Measurements from ENCODE around the gene CGNL1. TPM values are rescaled to one million over a fixed set of nuclear protein-coding genes. Genes with fewer than 3 reads are reported as not detected.

The CGNL1 gene
- total RNA-seq, 2 donors from 2014 or later: 16.4 to 29.8 TPM

- Histone ChIP-seq H3K27ac (peak overlapping the region; percentile 54 to 68), H3K36me3 (no peaks in the 10 kb centered on the region), H3K4me3 (no peak overlapping the region), H3K27me3 (no peaks in the 10 kb centered on the region), H3K9me3 (no peaks in the 10 kb centered on the region), H3K4me1 (peaks cover 0 to 54% of the 10 kb centered on the region in 2 donors)
- DNase-seq (ENCODE audit: low spot score): no peak
- TF ChIP-seq CTCF (IDR thresholded peaks at IDR 0.05): no peak
These were observed 128.9 kb downstream of the CGNL1 start for GRCh38 chr15:57505056-57505715.

- peak; percentile 91 for DNase-seq (ENCODE audit: low spot score)
- no peaks in the 10 kb centered on the region for H3K36me3 ChIP-seq
- H3K4me3 ChIP-seq: no peak overlapping the region
- no peaks in the 10 kb centered on the region for H3K9me3 ChIP-seq
- peaks cover 0 to 59% of the 10 kb centered on the region in 2 donors for H3K4me1 ChIP-seq
- H3K27me3 ChIP-seq: no peaks in the 10 kb centered on the region
- no peak for TF ChIP-seq CTCF (IDR thresholded peaks at IDR 0.05)
- peak overlapping the region; percentile 54 to 68 for H3K27ac ChIP-seq
These were observed 129.7 kb downstream of the CGNL1 start for GRCh38 chr15:57505949-57506391.

- DNase-seq (ENCODE audit: low spot score): no peak
- peaks cover 0 to 56% of the 10 kb centered on the region in 2 donors for H3K4me1 ChIP-seq
- no peaks in the 10 kb centered on the region for H3K27me3 ChIP-seq
- H3K36me3 ChIP-seq: no peaks in the 10 kb centered on the region
- no peak overlapping the region for H3K4me3 ChIP-seq
- H3K9me3 ChIP-seq: no peaks in the 10 kb centered on the region
- TF ChIP-seq CTCF (IDR thresholded peaks at IDR 0.05): no peak
- peak overlapping the region; percentile 54 to 68 for H3K27ac ChIP-seq
These were observed 130.1 kb downstream of the CGNL1 start for GRCh38 chr15:57506422-57506821.

- DNase-seq (ENCODE audit: low spot score): no peak
- TF ChIP-seq CTCF (IDR thresholded peaks at IDR 0.05): no peak
- Histone ChIP-seq H3K4me3 (no peak overlapping the region), H3K9me3 (no peaks in the 10 kb centered on the region), H3K4me1 (peaks cover 0 to 49% of the 10 kb centered on the region in 2 donors), H3K27ac (peak overlapping the region; percentile 54 to 68), H3K36me3 (no peaks in the 10 kb centered on the region), H3K27me3 (no peaks in the 10 kb centered on the region)
These were observed 130.8 kb downstream of the CGNL1 start for GRCh38 chr15:57507111-57507510.

GRCh38 chr15:57509126-57509525 is 132.8 kb downstream of the CGNL1 start:
- no peak for DNase-seq (ENCODE audit: low spot score)
- no peak for TF ChIP-seq CTCF (IDR thresholded peaks at IDR 0.05)
- Histone ChIP-seq H3K4me3 (no peak overlapping the region), H3K9me3 (no peaks in the 10 kb centered on the region), H3K27me3 (no peaks in the 10 kb centered on the region), H3K36me3 (no peaks in the 10 kb centered on the region), H3K27ac (peak overlapping the region in 1 of 2 donors; percentile 2), H3K4me1 (peaks cover 0 to 40% of the 10 kb centered on the region in 2 donors)

- H3K4me1 ChIP-seq: peaks cover 0 to 37% of the 10 kb centered on the region in 2 donors
- H3K4me3 ChIP-seq: no peak overlapping the region
- H3K27me3 ChIP-seq: no peaks in the 10 kb centered on the region
- DNase-seq (ENCODE audit: low spot score): no peak
- no peaks in the 10 kb centered on the region for H3K9me3 ChIP-seq
- no peak for TF ChIP-seq CTCF (IDR thresholded peaks at IDR 0.05)
- H3K36me3 ChIP-seq: no peaks in the 10 kb centered on the region
- H3K27ac ChIP-seq: peak overlapping the region; percentile 41 to 66
These were observed 133.7 kb downstream of the CGNL1 start for GRCh38 chr15:57509965-57510364.
